Measurements from ENCODE around the gene CAPN12.

CAPN12 gene

DNA sequence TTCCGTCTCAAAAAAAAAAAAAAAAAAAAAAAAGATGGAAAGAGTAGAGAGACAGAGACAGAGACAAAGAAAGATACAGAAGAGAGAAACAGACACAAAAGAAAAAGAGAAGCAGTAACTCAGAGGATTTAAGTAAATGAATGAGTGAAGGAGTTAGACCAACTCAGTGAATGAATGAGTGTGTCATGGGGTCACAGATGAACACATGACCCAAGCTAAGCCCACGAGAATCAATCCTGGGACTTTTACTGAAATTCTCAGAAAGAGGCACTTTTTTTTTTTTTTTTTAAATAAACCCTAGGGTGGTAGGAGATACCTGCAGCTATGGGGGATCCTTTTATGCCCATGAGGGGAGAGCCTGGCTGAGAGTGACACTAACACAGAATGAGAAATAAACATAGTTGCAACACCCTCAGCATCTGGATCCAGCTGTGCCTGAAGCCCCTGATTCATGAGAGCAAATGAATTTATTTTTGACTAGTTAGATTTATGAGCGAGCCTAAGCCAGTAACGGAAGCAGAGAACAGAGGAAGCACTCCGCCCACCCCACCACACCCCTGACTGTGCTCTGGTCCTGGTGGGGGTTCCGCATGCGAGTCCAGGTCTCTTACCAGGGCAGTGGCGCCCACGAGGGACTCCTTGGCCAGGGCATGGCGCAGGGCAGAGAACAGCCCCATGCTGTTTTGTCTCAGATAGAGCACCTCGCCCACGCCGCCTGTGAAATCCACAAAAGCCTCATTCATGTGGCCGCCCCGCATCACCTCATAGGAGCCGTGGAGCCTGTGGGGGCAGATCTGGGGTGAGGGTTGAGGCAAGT, 4.6 kb downstream of the CAPN12 start:
- DNase-seq (ENCODE audit: low read depth in 3 of 3, low spot score in 1 of 3): no peak

DNA sequence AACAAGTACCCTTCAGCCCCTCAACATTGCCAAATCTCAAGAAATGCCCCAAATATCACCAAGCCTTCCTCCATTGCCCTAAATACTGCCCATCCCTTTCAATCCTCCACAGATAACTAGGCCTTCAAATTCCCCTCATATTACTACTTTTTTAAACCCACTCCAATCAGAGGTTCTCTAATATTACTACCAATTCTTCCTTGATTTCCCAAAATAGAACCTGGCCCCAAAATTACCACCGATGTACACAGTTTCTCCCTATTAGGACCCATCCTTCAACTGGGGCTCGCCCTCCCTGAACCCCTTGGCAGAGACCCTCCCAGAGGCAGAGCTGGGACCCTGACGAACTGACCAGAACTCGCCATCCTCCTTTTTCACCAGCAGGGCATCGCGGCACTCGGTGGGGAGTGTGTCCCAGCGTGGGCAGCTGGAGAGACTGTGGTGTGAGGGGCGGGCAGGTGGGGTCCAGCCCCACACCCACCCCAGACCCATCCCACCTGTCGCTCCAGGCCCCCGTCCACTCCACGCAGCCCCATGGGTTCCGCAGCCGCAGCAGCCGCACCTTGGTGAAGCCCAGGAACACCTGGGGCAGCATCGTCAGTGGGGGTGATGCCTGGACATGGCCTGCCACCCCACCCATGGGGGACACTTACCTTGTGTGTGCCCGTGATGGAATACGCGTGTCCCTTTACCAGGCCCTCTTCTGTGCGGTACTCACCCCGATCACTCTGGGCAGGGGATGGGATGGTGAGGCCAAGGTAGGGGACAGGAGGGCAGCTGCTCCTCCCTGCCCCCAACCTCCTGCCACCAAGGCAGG, 6.1 kb downstream of the CAPN12 start:
- no peak for DNase-seq (ENCODE audit: low read depth in 3 of 3, low spot score in 1 of 3)

DNA sequence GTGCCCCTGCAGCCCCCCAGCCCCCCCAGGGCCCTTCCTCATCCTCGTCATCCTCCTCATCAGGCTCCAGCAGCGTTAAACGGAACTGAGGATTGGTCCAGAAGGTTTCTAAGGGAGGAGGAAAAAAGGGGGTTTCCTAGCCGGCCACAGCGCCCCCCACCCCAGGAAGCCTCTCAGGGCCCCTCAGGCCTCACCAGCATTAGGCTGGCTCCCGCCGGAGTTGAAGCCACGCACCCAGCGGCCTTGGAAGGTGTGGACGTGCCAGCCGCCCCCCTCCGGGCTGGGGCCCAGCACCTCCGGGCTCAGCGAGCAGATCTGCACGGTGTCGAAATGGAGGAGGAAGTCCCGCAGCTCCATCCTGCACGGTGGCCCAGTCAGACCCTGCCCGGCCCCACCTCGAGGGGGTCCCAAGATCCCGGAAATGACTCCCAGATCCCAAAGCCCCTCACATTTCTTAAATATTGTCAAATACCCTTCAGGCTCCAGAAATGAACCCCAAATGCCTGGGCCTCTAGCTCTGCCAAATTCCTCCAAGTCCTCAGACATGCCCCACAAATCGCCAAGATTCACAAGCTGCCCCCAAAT, 6.9 kb downstream of the CAPN12 start:
- no peak for DNase-seq (ENCODE audit: low read depth in 3 of 3, low spot score in 1 of 3)

DNA sequence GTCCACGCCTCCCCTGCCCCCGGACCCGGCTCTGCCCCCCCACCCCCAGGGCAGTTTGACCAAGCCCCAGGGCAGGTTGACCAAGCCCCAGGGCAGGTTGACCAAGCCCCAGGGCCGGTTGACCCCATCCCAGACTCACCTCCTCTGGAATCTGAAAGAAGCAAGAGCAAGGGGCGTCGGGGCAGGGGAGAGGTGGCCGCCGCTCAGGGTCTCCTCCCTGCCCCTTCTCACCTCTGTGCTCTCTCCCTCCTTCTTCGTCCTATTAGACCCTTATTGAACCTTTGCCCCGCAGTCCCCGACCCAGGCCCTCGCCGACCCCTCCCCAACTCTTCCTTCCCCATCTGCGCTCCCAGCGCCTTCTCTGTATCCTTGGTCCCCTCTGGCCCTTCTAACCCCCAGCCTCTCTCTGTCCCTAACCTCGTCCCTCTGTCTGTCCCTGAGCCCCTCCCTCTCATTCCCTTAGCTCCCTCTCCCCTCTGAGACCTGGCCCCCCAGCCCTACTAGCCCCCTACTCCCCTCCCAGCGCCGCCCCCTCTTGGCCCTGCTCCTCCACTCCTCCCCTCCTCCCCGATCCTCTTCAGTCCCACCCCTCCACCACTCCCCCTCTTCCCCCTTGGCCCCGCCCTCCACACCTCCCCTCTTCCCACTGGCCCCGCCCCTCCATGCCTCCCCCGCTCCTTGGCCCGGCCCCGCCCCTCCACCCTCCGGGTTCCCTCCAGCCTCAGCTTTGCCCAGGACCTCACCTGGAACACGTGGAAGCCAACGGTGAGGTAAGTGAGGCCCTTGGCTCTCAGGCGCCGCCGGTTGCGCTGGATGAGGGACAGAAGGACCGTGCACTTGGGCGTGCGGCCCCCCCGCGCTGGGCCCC, 7.6 kb downstream of the CAPN12 start:
- peak in 2 of 3 donors; percentile 40 to 53 for DNase-seq (ENCODE audit: low read depth in 3 of 3, low spot score in 1 of 3)

DNA sequence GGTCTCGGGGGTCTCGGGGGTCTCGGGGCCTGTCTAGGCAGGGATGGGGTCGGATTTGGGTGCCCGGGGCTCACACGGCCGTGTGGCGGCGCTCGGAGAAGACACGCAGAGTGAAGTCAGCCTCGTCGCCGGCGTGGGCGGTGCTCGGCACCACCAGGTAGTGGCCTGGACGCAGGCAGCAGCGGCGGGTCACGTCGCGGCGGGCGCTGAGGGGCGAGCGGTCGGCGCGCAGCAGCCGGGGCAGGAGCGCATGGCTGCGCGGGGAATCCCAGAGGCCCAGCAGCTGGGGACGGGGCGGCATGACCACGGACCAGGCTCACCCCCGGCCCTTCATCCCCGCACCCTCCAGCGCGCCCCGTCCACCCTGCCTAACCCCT, 8.2 kb downstream of the CAPN12 start:
- peak in 1 of 3 donors; percentile 43 for DNase-seq (ENCODE audit: low read depth in 3 of 3, low spot score in 1 of 3)

DNA sequence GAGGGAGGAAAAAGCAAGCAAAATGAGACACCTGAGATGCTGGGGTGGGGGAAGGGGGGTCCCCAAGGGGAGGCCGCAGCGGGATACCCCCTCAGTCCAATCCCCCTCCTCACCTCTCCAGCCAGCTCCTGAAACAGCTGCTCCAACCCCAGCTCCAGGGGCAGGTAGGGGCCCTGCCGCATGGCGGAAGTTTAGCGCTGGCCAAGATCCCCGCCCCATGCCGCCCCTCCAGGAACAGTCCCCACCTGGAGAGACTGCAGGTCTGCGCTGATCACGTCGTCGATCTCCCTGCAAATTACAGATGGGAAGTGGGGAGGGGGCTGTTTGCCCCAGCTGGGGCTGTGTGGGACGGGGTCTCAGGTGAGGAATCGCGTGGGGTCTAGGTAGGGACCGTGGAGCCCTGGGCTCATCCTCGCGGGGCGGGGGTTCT, 9.0 kb downstream of the CAPN12 start:
- no peak for DNase-seq (ENCODE audit: low read depth in 3 of 3, low spot score in 1 of 3)

DNA sequence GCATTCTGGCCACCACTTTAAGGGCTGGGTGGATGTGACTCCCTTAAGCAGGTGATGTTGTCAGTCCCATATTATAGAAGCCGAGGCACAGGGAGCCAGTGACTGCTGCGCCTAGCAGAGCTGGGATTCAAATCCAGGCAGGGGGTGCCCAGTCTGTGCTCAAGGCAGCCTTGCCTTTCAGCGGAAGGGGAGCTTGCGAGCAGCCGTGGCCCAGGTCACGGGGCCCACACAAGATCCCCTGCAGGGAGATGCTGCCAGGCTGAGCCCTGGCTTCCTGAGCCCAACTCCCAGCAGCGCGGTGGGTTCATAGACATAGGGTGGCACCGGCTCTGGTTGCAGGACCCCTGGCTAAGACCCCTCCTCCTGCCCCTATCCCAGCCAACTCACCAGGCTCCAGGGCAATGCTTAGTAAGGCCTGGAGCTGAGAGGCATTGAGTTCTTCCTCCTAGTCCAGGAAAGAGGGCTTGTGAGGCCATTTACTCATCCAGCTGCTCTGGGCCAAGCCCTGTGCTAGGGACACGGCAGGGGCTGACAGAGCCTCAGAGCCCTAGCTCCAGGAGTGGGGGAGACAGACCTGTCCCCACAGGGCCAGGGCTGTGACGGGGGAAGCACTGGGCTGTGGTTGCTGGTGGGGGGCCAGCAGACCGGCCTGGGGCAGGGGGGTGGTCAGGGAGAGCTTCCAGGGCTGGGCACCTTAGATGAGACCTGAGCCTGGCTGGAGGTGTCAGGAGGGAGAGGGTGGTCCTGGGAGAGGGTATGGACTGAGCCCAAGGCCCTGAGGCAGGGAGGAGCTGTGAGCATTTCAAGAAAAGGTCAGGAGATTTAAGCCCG, 9.6 kb downstream of the CAPN12 start:
- no peak for DNase-seq (ENCODE audit: low read depth in 3 of 3, low spot score in 1 of 3)

DNA sequence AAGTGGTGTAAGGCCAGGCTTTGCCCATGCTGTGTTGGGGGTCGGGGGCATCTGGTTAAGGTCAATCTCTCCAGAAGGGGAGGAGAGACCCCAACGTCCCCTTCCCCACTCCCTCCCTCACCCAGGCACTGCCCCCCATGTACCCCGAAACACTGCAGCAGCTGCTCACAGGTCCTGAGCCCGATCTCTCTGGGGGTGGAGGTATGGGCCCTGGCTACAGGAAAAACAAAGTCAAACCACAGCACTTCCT, 10.2 kb downstream of the CAPN12 start:
- DNase-seq (ENCODE audit: low read depth in 3 of 3, low spot score in 1 of 3): no peak

DNA sequence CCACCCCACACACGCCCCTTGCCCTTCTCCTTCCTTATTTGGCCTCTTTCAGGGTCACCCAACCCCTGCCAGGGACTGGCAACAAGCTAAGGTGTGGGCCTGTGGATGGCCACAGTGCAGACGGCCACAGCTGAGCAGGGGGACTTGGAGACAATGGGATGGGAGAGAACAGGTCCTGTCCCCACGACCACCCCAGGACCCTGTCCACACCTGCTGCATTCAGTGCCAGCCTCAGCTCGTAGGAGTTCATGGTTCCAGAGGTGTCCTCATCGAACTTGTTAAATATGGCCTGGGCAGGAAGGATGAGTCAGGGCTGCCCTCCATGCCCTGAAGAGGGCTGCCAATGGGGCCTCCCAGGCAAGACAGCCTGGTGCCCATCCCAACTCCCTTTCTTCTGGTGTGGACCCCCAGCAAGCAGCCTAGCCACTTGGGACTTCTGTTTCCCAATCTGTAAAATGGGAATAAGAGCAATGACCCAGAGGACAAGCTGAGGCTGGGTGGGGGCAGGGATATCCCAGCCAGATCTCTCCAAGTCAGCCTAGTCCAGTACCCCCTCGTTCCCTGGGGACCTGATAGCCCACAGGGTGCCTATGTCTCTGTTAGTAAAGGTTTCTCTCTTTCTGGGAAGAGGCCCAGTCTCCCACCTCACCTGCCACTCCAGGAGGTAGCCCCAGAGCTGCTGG, 10.6 kb downstream of the CAPN12 start:
- DNase-seq (ENCODE audit: low read depth in 3 of 3, low spot score in 1 of 3): no peak

DNA sequence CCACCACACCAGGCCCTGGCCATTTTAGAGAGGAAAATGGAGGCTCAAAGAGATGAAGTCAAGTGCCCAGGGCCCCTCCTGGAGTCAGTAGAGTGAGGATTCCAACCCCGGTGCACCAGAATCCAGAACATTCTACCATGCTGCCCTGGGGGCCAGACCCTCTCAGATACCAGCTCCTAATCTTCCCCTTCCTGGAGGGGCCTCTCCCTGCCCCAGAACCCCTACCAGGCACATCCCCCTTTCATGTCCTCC, 11.1 kb downstream of the CAPN12 start:
- no peak for DNase-seq (ENCODE audit: low read depth in 3 of 3, low spot score in 1 of 3)

DNA sequence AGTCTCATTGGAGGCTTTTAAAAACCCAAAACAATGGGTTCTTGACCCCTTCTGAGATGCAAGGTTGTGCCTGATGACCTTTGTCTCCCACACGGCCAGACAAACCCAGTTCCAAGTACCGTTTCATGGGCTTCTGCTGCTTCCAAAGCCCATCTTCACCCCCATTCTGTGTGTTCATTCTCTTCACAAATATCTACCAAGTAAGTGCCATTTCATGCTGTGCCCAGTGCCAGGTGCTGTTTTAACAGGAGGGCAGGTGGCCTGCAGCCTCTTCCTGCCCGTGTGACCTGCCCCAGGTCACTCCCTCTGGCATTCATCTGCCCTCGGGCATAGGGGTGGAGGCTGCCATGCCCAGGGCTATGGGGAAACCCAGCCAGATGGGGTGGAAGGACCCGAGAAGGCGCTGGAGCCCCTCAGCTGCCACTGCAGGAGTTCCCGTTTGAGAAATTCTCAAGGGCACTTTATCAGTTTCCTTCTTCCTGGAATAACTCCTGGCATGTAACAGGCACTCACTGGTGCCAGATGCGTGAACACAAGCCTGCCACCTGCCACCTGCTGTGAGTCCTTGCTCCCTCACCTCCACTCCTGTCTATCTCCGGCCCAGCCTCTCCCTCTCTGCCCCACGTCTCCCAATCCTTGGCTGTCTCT, 12.5 kb downstream of the CAPN12 start:
- no peak for DNase-seq (ENCODE audit: low read depth in 3 of 3, low spot score in 1 of 3)

DNA sequence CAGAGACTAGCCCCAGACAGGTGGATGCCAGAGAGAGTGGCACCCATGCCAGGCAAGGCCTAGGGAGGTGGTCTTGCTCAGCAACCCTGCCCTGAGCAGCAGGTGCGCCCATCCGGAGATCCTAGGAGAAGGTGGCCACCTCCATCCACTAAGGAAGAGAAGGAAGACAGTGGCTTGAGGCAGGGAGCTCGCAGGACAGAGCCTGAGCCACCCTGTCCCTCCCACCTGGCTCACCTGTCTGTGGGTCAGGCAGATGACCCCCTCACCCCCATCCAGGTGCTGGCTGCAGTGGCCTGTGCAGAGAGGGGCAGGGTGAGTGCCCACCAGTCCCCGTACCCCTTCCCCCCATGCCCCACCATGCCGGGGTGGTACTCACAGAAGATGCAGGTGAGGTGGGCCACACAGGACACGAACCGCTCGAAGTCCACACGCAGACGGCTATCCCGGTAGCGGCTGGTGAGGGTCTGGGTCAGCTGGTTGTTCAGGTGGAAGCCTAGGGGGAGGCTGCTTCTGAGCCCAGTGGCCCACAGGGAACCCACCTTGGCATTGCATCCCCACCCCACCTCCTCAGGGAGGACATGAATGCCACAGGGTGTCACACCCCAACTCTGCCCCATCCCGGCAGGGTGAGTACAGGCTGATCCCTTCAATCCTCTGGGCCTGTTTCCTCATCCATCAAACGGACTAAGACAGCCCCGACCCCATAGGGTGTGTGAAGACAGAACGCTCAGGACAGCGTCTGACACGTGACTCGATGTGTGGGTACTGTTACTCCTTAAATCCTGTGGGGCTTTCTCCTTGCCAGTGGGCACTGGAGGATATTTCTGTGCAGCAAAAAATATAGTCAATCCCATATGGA, 13.3 kb downstream of the CAPN12 start:
- no peak for DNase-seq (ENCODE audit: low read depth in 3 of 3, low spot score in 1 of 3)

DNA sequence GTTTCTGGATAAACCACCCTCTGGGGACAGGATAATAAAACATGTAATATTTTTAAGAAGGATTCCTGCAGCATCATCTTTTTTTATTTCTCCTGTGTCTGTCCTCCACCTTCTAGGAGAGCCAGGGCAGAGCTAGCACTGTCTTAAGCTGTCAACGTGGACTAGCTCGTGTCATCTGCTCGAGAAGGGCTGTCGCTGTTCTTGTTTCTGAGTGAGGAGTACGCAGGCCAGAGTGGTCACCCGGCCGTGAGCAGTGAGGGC, 13.9 kb downstream of the CAPN12 start:
- DNase-seq (ENCODE audit: low read depth in 3 of 3, low spot score in 1 of 3): no peak

DNA sequence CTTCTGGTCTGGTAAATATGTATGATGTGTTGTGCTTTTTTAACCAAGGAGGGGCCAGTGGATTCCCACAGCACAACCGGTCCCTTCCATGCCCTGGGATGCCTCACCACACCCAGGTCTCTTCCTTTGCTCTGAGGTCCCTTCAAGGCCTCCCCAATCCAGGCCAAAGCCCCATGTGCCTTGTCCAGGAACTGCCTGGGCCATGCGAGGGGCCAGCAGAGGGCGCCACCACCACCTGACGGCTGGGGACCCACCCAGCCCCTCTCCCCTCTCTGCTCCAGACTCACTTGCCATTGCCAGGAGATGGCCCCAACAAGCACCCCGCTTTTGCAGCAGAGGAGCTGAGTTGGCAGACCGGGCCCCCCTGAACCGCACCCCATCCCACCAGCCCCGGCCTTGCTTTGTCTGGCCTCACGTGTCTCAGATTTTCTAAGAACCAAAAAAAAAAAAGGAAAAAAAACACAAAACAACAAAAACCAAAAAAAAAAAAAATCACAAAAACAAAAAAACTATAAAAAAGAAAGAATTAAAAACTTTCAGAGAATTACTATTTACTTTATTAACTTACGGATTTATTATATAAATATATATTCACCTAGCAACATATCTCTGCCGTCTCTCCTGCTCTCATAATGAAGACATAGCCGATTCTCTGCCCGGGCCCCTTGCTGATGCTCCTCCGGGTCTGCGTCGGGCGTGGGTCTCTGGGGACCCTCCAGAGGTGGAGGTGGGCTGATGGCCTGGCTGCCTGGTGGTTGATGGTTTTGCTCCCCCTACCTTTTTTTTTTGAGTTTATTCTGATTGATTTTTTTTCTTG, 14.4 kb downstream of the CAPN12 start:
- DNase-seq (ENCODE audit: low read depth in 3 of 3, low spot score in 1 of 3): peak; percentile 48 to 76 (median 52)

DNA sequence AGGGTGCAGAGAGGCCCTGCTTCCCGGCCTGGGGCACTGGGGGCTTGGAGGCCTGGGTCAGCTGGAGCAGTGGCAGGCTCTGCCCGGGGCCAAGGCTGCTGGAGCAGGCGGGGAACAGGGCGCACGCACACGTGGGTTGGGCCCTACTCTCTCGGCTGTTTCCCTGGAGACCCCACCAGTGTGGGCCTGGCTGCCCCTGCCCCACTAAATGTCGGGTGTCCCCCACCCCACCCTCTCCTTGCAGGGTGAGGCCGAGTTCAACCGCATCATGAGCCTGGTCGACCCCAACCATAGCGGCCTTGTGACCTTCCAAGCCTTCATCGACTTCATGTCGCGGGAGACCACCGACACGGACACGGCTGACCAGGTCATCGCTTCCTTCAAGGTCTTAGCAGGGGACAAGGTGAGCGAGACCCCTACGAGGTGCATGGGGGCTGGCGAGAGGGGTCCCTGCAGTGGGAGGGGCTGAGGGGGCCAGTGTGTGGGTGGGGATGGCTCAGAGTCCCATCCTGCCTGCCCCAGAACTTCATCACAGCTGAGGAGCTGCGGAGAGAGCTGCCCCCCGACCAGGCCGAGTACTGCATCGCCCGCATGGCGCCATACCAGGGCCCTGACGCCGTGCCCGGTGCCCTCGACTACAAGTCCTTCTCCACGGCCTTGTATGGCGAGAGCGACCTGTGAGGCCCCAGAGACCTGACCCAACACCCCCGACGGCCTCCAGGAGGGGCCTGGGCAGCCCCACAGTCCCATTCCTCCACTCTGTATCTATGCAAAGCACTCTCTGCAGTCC, 15.3 kb downstream of the CAPN12 start:
- DNase-seq (ENCODE audit: low read depth in 3 of 3, low spot score in 1 of 3): no peak

DNA sequence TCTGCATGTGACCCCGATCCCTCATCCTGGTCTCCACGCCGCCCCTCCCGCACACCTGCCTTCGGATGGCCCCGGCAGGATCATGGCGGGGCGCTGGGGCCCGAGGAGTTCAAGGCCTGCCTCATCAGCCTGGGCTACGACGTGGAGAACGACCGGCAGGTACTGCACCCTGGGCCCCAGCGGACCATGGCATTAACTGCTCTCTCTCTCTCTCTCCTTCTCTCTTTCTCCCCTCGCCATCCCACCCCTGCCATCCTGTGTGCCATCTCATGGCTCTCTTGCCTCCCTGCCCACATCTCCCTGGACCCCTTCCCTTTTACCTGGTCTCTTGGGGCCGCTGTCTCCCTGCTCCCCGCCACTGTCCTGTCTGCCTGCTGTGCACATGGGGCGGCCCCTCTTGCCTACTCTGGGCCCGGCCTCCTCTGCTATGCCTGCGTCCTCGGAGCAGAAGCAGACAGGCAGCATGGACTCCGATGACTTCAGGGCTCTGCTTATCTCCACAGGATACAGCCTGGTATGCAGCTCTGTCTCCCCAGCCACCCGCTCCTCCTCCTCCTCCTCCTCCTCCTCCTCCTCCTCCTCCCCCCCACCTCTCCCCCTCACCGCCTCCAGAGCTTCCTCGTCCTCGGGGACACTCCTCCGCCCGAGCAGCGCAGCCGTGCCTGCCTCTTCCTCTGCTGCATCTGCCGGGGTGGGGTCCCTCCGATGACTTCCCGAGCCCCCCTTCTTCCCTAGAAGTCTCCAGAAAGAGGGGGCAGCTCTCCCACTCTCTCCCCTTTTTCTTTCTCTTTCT, 16.2 kb downstream of the CAPN12 start:
- DNase-seq (ENCODE audit: low read depth in 3 of 3, low spot score in 1 of 3): no peak
